Smooth muscle cell of the brain vasculature (primary cell): ENCODE data around the gene FCHO1.

Experiments used
- DNase-seq: peaks from one replicate; pipeline ENCODE4 v3.0.0-alpha.2; 2012; ENCODE audit warnings: low read depth, low spot score

FCHO1 gene, protein sequence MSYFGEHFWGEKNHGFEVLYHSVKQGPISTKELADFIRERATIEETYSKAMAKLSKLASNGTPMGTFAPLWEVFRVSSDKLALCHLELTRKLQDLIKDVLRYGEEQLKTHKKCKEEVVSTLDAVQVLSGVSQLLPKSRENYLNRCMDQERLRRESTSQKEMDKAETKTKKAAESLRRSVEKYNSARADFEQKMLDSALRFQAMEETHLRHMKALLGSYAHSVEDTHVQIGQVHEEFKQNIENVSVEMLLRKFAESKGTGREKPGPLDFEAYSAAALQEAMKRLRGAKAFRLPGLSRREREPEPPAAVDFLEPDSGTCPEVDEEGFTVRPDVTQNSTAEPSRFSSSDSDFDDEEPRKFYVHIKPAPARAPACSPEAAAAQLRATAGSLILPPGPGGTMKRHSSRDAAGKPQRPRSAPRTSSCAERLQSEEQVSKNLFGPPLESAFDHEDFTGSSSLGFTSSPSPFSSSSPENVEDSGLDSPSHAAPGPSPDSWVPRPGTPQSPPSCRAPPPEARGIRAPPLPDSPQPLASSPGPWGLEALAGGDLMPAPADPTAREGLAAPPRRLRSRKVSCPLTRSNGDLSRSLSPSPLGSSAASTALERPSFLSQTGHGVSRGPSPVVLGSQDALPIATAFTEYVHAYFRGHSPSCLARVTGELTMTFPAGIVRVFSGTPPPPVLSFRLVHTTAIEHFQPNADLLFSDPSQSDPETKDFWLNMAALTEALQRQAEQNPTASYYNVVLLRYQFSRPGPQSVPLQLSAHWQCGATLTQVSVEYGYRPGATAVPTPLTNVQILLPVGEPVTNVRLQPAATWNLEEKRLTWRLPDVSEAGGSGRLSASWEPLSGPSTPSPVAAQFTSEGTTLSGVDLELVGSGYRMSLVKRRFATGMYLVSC

GRCh38 chr19:17751103-17751911 lies at the start of gene FCHO1:
FCHO1 (plus strand) TSS chr19:17751477; CDS start chr19:17755165, 3,688 bp downstream.
- DNase-seq, result no peak

DNA sequence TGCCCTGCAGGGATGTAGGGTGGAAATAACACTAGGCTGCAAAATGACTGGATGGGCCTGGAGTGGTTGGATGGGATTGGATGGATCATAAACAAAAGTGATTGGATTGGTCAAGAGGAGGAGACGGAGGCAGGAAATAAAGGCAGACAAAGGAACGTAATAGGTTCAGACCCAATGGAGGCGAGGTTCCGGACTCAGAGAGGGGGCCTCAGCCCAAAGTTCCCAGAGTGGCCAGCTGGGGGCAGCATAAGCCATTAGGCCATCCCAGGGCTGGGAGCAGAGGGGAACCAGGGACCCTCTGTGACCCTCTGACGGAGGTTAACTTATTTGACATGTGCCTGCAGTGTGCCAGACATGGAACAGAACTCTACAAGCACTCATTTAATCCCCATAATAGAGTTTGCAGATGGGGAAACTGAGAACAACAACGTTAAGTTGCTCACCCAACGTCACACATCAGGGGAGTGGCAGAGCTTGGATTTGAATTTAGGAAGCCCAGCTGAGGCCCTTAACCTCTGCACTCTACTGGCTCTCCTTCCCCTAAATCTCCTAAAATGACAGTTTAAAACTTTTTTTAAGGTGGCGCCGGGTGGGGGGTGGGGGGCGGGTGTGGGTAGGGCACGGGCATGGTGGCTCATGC lies 47.3 kb upstream of the FCHO1 start:
- no peak for DNase-seq

GRCh38 chr19:17706750-17707181 lies 44.5 kb upstream of the FCHO1 start:
- DNase-seq, result no peak

DNA sequence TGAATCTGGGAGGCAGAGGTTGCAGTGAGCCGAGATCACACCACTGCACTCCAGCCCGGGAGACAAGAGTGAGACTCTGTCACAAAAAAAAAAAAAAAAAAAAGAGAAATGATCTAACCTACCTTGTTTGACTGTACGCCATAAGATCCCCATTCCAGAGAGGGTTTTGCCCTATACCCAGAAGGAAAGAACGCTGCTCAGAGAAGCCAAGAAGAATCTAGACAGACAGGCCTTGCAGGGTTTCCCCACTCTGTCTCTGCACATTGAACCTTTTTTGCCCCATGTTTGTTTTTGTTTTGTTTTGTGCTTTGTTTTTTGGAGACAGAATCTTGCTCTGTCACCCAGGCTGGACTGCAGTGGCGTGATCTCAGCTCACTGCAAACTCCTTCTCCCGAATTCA lies 39.4 kb upstream of the FCHO1 start:
- no peak for DNase-seq

DNA sequence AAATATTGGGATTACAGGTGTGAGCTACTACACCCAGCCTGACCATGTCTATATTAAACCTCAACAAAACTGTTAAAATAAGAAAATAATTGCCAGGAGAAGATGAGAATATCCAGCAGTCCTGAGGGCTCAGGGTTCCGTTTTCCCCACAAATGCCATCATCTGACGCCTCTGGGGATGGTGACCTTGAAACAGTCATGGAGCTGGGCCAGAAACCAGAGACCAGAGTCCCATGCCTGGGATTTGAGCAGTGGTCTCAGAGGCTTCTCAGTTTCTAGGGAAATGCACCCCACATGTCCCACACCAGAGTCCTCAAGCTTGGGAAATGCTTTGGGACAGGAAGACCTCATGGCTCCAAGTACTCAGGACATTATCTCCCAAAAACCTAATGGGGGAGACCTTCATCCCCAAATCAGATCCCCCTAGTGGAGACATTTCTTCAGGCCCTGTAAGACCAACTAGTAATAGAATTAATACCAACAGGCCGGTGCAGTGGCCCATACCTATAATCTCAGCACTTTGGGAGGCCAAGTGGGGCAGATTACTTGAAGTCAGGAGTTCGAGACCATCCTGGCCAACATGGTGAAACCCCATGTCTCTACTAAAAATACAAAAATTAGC lies 34.9 kb upstream of the FCHO1 start:
- no peak for DNase-seq

DNA sequence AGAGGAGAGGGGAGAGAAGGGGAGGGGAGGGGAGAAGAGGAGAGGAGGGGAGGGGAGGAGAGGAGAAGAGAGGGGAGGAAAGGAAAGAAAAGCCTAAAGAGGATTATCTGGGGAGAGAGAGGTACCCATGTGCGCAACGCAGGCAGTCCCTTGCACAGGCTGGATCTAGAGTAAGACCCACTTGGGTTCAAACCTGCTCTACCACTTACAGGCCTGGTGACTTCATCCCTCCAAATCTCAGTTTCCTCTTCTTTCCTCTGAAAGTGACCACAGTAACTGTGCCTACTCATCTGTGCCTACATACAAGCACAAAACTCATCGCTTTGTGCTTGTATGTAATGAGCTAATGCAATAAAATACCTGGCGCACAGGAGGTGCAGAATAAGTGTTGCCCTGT lies 32.7 kb upstream of the FCHO1 start:
- DNase-seq, result no peak

DNA sequence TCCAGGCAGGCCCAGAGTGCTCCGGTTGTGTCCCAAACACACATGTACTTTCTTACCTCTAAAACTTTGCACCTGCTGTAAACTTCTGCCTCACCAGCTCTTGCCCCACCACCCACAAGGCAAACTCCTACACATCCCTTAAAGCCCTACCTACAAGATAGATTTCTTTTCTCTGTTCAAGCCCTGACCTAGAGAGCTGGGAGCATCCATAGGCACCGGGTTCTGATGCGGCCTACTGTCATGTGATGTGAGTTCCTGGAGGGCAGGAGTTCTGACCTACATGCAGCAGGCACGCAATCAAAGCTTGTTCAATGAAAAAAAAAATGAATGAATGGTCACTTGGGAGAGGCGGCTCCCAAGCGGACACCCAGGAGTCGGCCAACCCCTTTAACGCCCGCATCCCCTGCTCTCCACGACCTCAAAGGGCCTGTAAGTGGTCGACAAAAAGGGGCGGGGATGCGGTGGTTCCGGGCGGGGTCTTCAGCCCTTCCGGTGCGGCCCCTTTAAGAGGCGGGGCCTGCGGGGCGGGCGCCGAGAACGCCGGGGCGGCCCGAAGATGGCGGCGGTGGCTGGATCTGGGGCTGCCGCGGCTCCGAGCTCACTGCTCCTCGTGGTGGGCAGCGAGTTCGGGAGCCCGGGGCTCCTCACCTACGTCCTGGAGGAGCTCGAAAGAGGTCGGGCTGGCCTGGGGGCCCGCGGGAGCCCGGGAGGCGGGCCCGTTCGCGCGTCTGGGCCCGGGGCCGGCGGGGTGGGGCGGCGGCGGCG lies 32.1 kb upstream of the FCHO1 start, which contains the start of gene MAP1S:
TSS of gene MAP1S (plus strand) at position 534 of the 765 bp plus-strand sequence. CDS start at position 557, 23 bp downstream.
- no peak for DNase-seq

DNA sequence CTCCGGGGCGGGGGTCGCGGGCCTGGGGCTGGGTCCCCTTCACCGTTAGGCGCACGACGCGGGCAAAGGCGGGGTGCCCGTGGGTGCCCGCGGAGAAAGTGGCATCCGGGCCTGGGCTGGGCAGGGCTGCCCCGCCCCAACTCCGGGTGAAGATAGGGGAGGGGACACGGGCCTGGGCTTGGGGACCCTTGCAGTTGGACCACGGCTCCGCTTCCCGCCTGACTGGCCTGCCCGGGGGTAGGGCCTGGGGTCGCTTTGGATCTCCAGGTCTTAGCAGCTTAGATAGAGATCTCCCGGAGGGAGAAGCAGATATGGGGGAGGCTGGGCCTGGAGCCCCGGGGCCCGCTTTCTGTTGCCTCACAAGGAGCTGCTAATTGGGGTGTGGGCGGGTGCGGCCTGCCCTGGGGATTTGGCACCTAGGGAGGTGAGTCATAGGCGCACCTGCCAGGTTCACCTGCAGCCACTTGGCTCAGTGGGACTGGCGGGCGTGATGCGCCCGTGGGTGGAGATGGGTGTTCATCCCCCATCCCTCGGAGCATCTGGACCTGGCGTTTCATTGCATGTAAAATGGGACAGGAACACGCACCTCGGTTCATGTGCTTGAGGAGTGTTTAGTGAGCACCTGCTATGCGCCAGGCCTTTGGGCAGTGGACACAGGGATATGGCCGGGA lies 31.4 kb upstream of the FCHO1 start:
- no peak for DNase-seq

GRCh38 chr19:17720440-17720839 lies 30.8 kb upstream of the FCHO1 start:
- DNase-seq, result no peak

DNA sequence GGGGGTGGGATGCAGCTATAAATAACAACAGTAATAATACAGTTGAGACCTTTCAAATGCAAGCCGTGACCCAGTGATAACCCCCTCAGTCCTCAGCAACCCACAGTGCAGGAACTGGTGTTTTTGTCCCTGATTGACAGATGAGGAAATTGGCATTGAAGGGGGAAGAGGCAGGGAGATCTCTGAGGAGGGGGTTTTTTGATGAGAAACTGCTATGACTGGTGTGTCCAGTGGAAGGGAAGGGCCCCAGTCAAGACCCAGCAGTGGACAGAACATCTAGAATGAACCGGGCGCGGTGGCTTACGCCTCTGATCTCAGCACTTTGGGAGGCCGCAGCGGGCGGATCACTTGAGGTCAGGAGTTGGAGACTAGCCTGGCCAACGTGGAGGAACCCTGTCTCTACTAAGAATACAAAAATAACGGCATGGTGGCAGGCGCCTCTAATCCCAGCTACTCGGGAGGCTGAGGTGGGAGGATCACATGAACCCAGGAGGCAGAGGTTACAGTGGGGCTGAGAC lies 30.1 kb upstream of the FCHO1 start:
- DNase-seq, result no peak

DNA sequence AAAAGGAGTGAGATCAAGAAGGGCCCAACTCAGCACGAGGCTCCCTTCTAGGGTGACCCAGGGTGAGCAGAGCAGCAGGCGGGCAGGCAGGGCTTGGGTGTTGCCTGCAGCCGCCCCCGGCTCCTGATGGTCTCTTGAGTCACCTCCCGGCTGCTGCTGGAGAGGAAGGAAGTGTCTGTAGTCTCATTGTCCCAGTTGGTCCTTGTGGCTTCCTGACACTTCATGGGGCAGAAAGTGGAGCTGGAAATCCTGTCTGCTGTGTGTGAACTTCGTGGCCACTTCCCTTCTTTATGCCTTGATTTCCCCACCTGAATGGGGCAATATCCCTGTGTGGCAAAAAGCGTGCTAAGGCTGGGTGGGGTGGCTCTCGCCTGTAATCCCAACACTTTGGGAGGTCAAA lies 29.5 kb upstream of the FCHO1 start:
- DNase-seq, result no peak

- DNase-seq, result no peak
These were observed 28.5 kb upstream of the FCHO1 start for GRCh38 chr19:17722655-17723240.

DNA sequence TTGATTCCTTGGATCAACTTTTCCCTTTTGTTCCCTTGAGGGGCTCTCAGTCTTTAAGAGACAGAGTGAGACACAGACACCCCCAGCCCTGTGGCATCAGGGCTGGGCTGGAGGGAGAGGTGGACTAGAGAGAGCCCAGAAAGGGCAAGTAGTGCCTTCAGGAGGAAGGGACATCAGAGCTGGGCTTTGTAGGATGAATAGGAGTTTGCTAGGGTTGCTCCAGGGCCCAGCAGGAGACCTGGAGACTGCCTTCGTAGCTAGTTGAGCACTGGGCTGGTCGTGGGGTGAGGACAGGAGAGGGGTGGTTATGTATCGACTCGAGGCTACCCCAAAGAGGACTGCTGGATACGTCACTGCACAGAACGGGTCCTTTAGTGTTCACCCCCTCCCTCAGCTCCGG lies 26.6 kb upstream of the FCHO1 start:
- DNase-seq, result no peak

DNA sequence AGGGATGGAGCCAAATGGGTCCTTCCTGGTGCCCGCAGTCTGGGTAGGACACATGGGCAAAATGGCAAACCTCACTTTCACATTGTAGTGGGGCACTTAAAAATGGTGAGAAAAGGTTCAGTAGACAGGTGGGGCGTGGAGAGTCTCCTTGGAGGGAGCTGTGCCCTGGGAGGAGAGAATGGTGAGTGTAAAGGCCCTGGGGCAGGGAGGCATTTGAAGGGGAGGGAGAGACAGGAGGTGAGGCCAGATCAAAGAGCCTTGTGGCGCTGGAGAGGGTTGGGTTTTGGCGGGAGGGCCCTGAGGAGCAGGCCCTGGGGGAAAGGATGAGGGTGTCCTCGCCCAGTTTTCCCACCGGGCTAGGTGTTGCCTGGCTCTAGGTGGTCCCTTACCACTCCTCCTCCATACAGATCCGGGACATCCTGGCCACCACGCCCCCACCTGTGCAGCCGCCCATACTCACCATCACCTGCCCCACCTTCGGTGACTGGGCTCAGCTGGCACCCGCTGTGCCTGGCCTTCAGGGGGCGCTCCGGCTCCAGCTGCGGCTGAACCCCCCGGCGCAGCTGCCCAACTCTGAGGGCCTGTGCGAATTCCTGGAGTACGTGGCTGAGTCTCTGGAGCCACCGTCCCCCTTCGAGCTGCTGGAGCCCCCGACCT lies 25.7 kb upstream of the FCHO1 start:
- no peak for DNase-seq

- no peak for DNase-seq
These were observed 25.0 kb upstream of the FCHO1 start for GRCh38 chr19:17726136-17726741.

GRCh38 chr19:17726964-17727773 lies 24.1 kb upstream of the FCHO1 start:
- no peak for DNase-seq

DNA sequence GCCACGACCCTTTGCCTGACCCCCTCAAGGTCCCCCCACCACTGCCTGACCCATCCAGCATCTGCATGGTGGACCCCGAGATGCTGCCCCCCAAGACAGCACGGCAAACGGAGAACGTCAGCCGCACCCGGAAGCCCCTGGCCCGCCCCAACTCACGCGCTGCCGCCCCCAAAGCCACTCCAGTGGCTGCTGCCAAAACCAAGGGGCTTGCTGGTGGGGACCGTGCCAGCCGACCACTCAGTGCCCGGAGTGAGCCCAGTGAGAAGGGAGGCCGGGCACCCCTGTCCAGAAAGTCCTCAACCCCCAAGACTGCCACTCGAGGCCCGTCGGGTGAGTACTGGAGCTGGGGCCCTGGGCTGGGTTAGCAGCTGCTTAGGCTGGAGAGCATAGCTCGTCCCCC lies 23.4 kb upstream of the FCHO1 start:
- DNase-seq, result no peak
